Left renal pelvis (tissue), 4 donors: ENCODE results near the gene NFAT5. TPM values are rescaled to one million over a fixed set of nuclear protein-coding genes. Genes with fewer than 3 reads are reported as not detected.
"Not testable (repeated sequence)": the region's sequence is repeated elsewhere in the genome, so short reads cannot be mapped to it uniquely, and the experiment has no call there.

Experiments used
- DNase-seq, 4 donors: peaks; one replicate each; pipeline ENCODE4 v3.0.0-alpha.2; 2013; ENCODE audit warnings: low read depth in 4 of 4, low spot score in 3 of 4
- polyA plus RNA-seq, 4 donors: library from polyadenylated mRNA; unstranded; fragments of 120-200 nt; gene quantifications; one replicate each; pipeline ENCODE4 v1.2.1, GENCODE V29; 2013; ENCODE audit not compliant: insufficient read length in 4 of 4

The NFAT5 gene, protein sequence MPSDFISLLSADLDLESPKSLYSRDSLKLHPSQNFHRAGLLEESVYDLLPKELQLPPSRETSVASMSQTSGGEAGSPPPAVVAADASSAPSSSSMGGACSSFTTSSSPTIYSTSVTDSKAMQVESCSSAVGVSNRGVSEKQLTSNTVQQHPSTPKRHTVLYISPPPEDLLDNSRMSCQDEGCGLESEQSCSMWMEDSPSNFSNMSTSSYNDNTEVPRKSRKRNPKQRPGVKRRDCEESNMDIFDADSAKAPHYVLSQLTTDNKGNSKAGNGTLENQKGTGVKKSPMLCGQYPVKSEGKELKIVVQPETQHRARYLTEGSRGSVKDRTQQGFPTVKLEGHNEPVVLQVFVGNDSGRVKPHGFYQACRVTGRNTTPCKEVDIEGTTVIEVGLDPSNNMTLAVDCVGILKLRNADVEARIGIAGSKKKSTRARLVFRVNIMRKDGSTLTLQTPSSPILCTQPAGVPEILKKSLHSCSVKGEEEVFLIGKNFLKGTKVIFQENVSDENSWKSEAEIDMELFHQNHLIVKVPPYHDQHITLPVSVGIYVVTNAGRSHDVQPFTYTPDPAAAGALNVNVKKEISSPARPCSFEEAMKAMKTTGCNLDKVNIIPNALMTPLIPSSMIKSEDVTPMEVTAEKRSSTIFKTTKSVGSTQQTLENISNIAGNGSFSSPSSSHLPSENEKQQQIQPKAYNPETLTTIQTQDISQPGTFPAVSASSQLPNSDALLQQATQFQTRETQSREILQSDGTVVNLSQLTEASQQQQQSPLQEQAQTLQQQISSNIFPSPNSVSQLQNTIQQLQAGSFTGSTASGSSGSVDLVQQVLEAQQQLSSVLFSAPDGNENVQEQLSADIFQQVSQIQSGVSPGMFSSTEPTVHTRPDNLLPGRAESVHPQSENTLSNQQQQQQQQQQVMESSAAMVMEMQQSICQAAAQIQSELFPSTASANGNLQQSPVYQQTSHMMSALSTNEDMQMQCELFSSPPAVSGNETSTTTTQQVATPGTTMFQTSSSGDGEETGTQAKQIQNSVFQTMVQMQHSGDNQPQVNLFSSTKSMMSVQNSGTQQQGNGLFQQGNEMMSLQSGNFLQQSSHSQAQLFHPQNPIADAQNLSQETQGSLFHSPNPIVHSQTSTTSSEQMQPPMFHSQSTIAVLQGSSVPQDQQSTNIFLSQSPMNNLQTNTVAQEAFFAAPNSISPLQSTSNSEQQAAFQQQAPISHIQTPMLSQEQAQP (N-terminal part only)
- polyA plus RNA-seq: 10 to 100 TPM; 37.8 to 58.7 (median 43.8) TPM

DNA sequence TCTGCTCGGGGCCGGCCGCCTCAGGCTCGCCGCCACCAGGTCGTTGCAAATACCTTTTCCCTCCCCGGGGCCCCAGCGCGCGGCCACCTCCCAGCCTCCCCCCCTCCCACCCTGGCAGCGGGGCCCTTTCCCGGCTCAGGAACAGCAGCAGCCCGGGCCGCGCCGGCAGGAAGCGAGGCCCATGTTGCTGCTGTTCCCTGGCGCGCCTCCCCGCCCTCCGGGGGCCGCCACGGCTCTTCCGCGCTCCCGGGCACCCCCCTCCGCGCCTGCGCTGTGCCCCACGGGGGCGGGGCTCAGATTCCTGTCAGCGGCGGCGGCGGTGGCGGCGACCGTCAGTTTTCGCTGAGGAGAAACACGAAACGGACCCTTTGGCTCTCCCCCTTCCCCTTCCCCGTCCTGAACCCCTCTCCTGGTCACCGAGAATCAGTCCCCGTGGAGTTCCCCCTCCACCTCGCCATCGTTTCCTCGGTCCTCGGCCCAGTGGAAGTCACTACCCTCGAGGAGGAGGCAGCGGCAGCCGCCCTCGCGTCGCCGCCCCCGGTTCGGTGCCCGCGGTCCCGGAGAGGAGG, at the start of gene NFAT5:
Gene NFAT5, plus strand, starts transcription at position 296 of the 569 bp plus-strand sequence. CDS start 336 bp downstream, outside the sequence.
- peak; percentile 77 to 82 (median 80) for DNase-seq

- DNase-seq: not testable (repeated sequence)
Observed at GRCh38 chr16:69517914-69518313, 47.9 kb upstream of the NFAT5 start.

DNA sequence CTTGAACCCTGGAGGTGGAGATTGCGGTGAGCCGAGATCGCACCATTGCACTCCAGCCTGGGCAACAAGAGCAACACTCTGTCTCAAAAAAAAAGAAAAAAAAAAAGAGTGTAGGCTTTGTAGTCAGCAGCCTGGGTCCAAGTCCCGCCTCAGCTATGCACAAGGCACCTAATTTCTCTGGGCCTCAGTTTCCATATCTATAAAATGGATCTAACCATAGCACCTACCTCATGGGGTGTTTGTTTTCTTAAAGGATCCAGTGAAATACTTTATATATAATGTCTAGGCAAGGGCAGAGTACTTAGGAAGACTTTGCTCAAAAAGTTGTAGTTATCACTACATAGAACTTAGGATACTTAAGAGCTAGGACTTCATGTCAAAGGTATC, 45.4 kb upstream of the NFAT5 start:
- DNase-seq: no peak

GRCh38 chr16:69520800-69521602, 44.8 kb upstream of the NFAT5 start:
- no peak for DNase-seq

DNA sequence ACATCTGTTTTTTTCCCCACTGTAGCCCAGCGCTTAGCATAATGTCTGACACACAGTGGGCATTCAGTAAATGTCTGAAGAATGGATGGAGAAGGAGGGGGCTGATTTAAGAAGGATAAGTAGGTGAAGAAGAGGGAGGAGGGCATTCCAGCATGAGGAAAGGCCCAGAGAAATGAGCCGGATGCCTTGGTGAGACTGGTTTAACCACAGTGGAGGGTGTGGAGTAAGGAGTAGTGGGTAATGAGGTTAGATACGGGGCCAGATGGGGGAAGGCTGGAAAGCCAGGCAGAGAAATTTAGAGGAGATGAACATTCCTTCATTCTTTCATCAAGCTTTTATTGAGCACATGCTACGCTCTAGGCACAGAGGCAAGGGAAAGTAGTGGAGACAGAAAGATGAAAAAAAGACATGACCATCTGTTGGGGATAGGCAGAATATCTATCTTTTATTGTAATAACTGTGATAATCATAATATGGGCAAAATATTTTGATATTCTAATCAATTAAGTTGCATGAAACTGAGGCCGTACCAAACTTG, 43.7 kb upstream of the NFAT5 start:
- DNase-seq: no peak

GRCh38 chr16:69522732-69523404, 42.9 kb upstream of the NFAT5 start:
- no peak for DNase-seq

GRCh38 chr16:69523566-69524305, 42.0 kb upstream of the NFAT5 start:
- no peak for DNase-seq

DNA sequence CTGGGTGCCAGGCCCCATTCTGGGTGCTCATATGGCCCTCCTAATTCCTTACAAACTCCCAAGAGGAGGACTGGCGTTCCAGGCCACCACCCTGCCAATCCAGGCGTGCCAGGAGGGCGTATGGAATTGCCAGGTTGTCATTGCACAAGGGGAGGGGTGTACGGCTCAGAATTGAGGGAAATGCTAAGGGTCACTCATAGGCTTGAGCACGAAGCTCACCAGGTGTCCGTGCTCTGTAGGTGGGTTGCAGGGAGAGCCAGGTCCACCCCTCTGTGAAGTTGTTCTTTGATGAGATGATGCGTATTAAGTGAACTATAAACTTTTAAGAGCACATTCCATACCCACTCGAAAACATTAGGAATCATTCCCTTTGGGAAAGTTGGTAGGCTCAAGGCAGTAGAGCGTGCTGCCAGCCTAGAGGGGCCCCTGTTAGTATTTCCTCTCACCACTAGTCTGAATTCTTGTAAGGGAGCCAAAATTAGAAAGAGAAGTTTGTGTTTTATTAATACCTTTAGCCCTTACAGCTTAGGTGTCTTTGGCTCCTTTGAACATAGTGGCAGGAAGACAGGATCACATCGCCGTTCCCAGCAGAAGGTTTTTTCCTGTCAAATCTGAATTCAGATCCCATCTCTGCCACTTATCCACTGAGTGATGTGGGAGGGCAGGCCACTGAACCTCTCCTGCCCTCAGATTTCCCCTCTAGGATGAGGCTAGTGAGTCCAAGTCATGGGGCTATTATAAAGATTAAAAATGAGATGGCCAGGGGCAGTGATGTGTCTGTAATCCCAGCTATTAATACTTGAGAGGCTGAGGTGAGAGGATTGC, 38.7 kb upstream of the NFAT5 start:
- peak in 2 of 4 donors; percentile 20 to 22 for DNase-seq

DNA sequence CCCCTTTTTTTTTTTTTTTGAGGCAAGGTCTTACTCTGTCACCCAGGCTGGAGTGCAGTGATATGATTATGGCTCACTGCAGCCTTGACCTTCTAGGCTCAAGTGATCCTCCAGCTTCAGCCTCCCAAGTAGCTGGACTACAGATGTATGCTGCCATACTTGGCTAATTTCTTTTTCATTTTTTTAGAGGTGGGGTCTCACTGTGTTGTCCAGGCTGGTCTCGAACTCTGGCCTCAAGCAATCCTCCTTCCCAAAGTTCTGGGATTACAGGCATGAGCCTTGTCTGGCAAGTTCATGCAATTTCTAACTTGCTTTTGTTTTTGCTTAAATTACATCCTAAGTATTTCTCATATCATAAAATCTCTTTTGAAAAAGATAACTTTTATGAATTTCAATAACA, 33.8 kb upstream of the NFAT5 start:
- DNase-seq: no peak

GRCh38 chr16:69532641-69533455, 32.9 kb upstream of the NFAT5 start:
- DNase-seq: no peak

DNA sequence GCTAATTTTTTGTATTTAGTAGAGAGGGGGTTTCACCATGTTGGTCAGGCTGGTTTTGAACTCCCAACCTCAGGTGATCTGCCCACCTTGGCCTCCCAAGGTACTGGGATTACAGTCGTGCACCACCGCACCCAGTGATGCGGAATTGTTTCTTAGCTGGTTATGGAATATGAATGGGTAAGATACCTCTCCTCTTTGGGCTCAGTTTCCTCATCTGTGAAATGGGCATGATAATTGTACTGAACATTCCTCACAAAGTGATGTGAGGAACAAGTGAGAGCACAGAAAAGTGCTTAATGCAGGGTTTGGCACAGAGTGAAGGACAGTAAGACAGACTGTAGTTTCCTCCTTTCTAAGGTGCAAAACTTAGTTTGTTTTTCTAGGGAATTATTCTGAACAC, 31.0 kb upstream of the NFAT5 start:
- DNase-seq: no peak

- DNase-seq: no peak
Observed at GRCh38 chr16:69535123-69536050, 30.4 kb upstream of the NFAT5 start.

DNA sequence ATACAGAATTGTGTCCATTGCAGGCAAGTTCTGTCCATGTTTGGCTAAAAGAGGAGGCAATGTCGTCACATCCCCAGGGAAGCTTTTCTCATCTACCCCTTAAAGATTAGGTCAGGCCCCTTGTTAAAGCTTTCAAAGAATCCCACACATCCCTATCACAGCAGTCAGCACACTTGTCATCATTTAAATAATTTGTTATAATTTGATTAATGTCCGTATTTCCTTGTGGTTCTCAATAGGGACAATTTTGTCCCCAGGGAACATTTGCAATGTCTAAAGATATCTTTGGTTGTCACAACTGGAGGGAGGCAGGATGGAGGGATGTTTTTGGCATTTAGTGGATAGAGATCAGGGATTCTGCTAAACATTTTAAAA, 28.1 kb upstream of the NFAT5 start:
- no peak for DNase-seq

- no peak for DNase-seq
Observed at GRCh38 chr16:69538808-69539207, 27.0 kb upstream of the NFAT5 start.

- DNase-seq: no peak
Observed at GRCh38 chr16:69542974-69543373, 22.8 kb upstream of the NFAT5 start.
